Esophagus muscularis mucosa (tissue), 4 donors: ENCODE results near the gene ELP2.

Experiments used
- EP300 ChIP-seq: sonication (generic); formaldehyde crosslinking; IDR thresholded peaks from one replicate; pipeline ENCODE4 v1.6.1; 2017; ENCODE audit warnings: antibody characterized with exemption
- POLR2A ChIP-seq: fragments of 450-650 bp; IDR thresholded peaks from one replicate; pipeline ENCODE4 v1.6.1; 2017; ENCODE audit warnings: antibody characterized with exemption, moderate library complexity, mild to moderate bottlenecking, low read depth
- POLR2AphosphoS5 ChIP-seq, 2 donors: sonication (generic); formaldehyde crosslinking; IDR thresholded peaks; one replicate each; pipeline ENCODE4 v1.6.1; 2017; ENCODE audit warnings: antibody characterized with exemption in 2 of 2
- TF ChIP-seq, protein P1 (sequence below), 3 experiments: fragments of 200-600 bp in 2 of 3; fragments of 450-650 bp in 1 of 3; sonication (generic) in 2 of 3; IDR thresholded peaks; one replicate each; pipeline ENCODE4 v1.5.1; 2017 to 2019; ENCODE audit warnings: antibody characterized with exemption in 3 of 3, mild to moderate bottlenecking in 2 of 3, moderate library complexity in 1 of 3

DNA sequence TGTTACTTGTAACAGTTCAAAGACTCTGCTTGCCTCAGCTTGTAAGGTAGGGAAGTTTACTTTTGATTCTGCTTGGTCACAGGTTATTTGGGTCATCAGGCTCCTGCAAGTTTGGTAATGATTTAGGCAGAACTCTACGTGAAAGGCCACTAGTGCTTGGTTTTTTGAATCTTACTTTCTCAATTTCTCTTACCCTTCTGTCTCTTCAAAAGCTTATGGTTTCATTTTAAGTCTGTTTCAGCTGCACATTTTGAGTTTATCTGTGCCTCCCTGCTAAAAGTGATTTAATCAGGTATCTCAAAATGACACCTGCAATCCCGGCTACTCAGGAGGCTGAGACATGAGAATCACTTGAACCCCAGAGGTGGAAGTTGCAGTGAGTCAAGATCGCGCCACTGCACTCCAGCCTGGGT is 31.3 kb downstream of the ELP2 start:
- TF ChIP-seq POLR2AphosphoS5 (IDR thresholded peaks at IDR 0.05) (no peak), EP300 (no peak), POLR2A (no peak)
- TF ChIP-seq, protein P1, sequence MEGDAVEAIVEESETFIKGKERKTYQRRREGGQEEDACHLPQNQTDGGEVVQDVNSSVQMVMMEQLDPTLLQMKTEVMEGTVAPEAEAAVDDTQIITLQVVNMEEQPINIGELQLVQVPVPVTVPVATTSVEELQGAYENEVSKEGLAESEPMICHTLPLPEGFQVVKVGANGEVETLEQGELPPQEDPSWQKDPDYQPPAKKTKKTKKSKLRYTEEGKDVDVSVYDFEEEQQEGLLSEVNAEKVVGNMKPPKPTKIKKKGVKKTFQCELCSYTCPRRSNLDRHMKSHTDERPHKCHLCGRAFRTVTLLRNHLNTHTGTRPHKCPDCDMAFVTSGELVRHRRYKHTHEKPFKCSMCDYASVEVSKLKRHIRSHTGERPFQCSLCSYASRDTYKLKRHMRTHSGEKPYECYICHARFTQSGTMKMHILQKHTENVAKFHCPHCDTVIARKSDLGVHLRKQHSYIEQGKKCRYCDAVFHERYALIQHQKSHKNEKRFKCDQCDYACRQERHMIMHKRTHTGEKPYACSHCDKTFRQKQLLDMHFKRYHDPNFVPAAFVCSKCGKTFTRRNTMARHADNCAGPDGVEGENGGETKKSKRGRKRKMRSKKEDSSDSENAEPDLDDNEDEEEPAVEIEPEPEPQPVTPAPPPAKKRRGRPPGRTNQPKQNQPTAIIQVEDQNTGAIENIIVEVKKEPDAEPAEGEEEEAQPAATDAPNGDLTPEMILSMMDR (IDR thresholded peaks at IDR 0.05): no peak
